SK-N-SH (cell line): Measurements from ENCODE around the gene EME2.

Source experiments
- POLR2AphosphoS5 ChIP-seq: IDR thresholded peaks from 2 replicates; pipeline ENCODE4 v1.6.1; 2012; ENCODE audit warnings: low read depth, low read length
- TF ChIP-seq, protein P1 (sequence below): fragments of 200-600 bp; sonication (generic); IDR thresholded peaks from 2 replicates; pipeline ENCODE4 v1.6.1; 2017; ENCODE audit warnings: antibody characterized with exemption, mild to moderate bottlenecking, moderate library complexity

GRCh38 chr16:1724491-1724890 lies 48.1 kb upstream of the EME2 start:
- TF ChIP-seq, protein P1, sequence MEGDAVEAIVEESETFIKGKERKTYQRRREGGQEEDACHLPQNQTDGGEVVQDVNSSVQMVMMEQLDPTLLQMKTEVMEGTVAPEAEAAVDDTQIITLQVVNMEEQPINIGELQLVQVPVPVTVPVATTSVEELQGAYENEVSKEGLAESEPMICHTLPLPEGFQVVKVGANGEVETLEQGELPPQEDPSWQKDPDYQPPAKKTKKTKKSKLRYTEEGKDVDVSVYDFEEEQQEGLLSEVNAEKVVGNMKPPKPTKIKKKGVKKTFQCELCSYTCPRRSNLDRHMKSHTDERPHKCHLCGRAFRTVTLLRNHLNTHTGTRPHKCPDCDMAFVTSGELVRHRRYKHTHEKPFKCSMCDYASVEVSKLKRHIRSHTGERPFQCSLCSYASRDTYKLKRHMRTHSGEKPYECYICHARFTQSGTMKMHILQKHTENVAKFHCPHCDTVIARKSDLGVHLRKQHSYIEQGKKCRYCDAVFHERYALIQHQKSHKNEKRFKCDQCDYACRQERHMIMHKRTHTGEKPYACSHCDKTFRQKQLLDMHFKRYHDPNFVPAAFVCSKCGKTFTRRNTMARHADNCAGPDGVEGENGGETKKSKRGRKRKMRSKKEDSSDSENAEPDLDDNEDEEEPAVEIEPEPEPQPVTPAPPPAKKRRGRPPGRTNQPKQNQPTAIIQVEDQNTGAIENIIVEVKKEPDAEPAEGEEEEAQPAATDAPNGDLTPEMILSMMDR: no peak
- TF ChIP-seq POLR2AphosphoS5: no peak
